Keratinocyte (primary cell): Measurements from ENCODE around the gene BNC2. TPM values are rescaled to one million over a fixed set of nuclear protein-coding genes. Genes with fewer than 3 reads are reported as not detected.

Source experiments
- DNase-seq: peaks from one replicate; pipeline ENCODE4 v3.0.0-alpha.2; 2011; ENCODE audit warnings: low read depth, missing footprints, low spot score
- FAIRE-seq: peaks from 2 replicates; lab custom pipeline; 2011; peaks lifted over from hg19 to GRCh38; lab: Jason Lieb, UNC
- H2AFZ ChIP-seq: 2 replicates; pipeline ENCODE4 v1.6.0; 2012; ENCODE audit warnings: low read length, control low read depth, inconsistent platforms; ENCODE audit not compliant: control insufficient read depth
- H3K27ac ChIP-seq: 2 replicates; pipeline ENCODE4 v1.5.1; 2011; ENCODE audit warnings: low read length; ENCODE audit not compliant: control insufficient read depth, insufficient read depth
- H3K27me3 ChIP-seq: 3 replicates; pipeline ENCODE4 v1.6.0; 2011; ENCODE audit warnings: low read length; ENCODE audit not compliant: control insufficient read depth, insufficient read depth; ENCODE audit errors: extremely low read depth
- H3K36me3 ChIP-seq, 2 experiments: 2 replicates in 1 of 2; 3 replicates in 1 of 2; pipeline ENCODE4 v1.5.1; 2011; ENCODE audit warnings: low read length in 2 of 2, mild to moderate bottlenecking in 1 of 2; ENCODE audit not compliant: control insufficient read depth in 2 of 2, insufficient read depth in 2 of 2; ENCODE audit errors: extremely low read depth in 1 of 2
- H3K4me1 ChIP-seq: 3 replicates; pipeline ENCODE4 v1.5.1; 2011; ENCODE audit warnings: low read length; ENCODE audit not compliant: control insufficient read depth, insufficient read depth; ENCODE audit errors: extremely low read depth
- H3K4me2 ChIP-seq: 3 replicates; pipeline ENCODE4 v1.6.0; 2011; ENCODE audit warnings: low read depth, low read length; ENCODE audit not compliant: control insufficient read depth, insufficient read depth; ENCODE audit errors: extremely low read depth
- H3K4me3 ChIP-seq, 3 experiments: fragments of 200-600 bp in 1 of 3; sonication (generic) in 1 of 3; 2 replicates in 2 of 3; 3 replicates in 1 of 3; pipeline ENCODE4 v1.5.1; 2011 to 2016; ENCODE audit warnings: low read length in 3 of 3, mild to moderate bottlenecking in 3 of 3, control low read depth in 2 of 3, inconsistent platforms in 1 of 3, low read depth in 1 of 3, mixed read lengths in 1 of 3, mixed run types in 1 of 3, moderate library complexity in 1 of 3; ENCODE audit not compliant: control insufficient read depth in 2 of 3, insufficient read depth in 2 of 3; ENCODE audit errors: extremely low read depth in 1 of 3
- H3K79me2 ChIP-seq: 2 replicates; pipeline ENCODE4 v1.6.0; 2012; ENCODE audit warnings: low read length; ENCODE audit not compliant: control insufficient read depth, insufficient read depth
- H3K9ac ChIP-seq: 3 replicates; pipeline ENCODE4 v1.6.0; 2011; ENCODE audit warnings: low read length; ENCODE audit not compliant: control insufficient read depth, insufficient read depth; ENCODE audit errors: extremely low read depth
- H3K9me1 ChIP-seq: 3 replicates; pipeline ENCODE4 v1.6.0; 2011; ENCODE audit warnings: low read length; ENCODE audit not compliant: control insufficient read depth, insufficient read depth; ENCODE audit errors: extremely low read depth
- H3K9me3 ChIP-seq: 2 replicates; pipeline ENCODE4 v1.5.1; 2012; ENCODE audit warnings: low read depth, low read length; ENCODE audit not compliant: control insufficient read depth
- H4K20me1 ChIP-seq: 3 replicates; pipeline ENCODE4 v1.6.0; 2011; ENCODE audit warnings: low read length; ENCODE audit not compliant: control insufficient read depth, insufficient read depth; ENCODE audit errors: extremely low read depth
- EZH2 ChIP-seq: IDR thresholded peaks from one replicate; pipeline ENCODE4 v1.6.1; 2012; ENCODE audit warnings: inconsistent platforms, mild to moderate bottlenecking, low read length, moderate library complexity
- dilution Hi-C: fragments of 300-500 bp; cut with MboI; formaldehyde crosslinking; loops from one replicate; pipeline ENCODE4 v1.7.0; 2020; ENCODE audit warnings: low sequenced_read_pairs; ENCODE audit not compliant: extremely low pct_ligation_motif_present
- polyA plus RNA-seq, 5 experiments: library from polyadenylated mRNA; depleted of rRNA in 3 of 5; stranded (reverse) in 3 of 5; stranded (forward) in 1 of 5; unstranded in 1 of 5; fragments of >200 nt; gene quantifications; 1 replicate in 1 of 5; 2 replicates in 3 of 5; 3 replicates in 1 of 5; pipeline versions ENCODE4 v1.2.1 to v1.2.3, GENCODE V29; 2011 to 2012; ENCODE audit warnings: missing spikeins in 2 of 5, low read depth in 1 of 5, low replicate concordance in 1 of 5
- TF ChIP-seq, protein P1 (sequence below), 3 experiments: IDR thresholded peaks in 1 of 3; conservative IDR thresholded peaks in 1 of 3; optimal IDR thresholded peaks in 1 of 3; 2 replicates in 2 of 3; 3 replicates in 1 of 3; pipeline versions ENCODE3 to v1.5.1; 2011; ENCODE audit warnings: low read length in 3 of 3, mild to moderate bottlenecking in 3 of 3, moderate library complexity in 2 of 3, control low read depth in 1 of 3, inconsistent platforms in 1 of 3; ENCODE audit not compliant: insufficient read depth in 2 of 3; ENCODE audit errors: extremely low read depth in 1 of 3

Gene BNC2
- polyA plus RNA-seq, 1 donor (not counting 4 experiments of a cell fraction or from before 2014, with no cell fraction given): 1.1 TPM

- Histone ChIP-seq H3K27me3 (no peaks in the 10 kb centered on the region), H3K36me3 (no peaks in the 10 kb centered on the region), H3K27ac (no peak overlapping the region), H3K9ac (no peak overlapping the region), H3K4me1 (peaks cover 7% of the 10 kb centered on the region), H2AFZ (no peak overlapping the region), H4K20me1 (no peaks in the 10 kb centered on the region), H3K79me2 (no peaks in the 10 kb centered on the region), H3K9me1 (no peaks in the 10 kb centered on the region), H3K4me2 (no peak overlapping the region), H3K9me3 (no peaks in the 10 kb centered on the region), H3K4me3 (no peak overlapping the region)
- dilution Hi-C loops: no loop called here
- FAIRE-seq (no peak), DNase-seq (no peak)
- no peak for TF ChIP-seq EZH2
- TF ChIP-seq, protein P1, sequence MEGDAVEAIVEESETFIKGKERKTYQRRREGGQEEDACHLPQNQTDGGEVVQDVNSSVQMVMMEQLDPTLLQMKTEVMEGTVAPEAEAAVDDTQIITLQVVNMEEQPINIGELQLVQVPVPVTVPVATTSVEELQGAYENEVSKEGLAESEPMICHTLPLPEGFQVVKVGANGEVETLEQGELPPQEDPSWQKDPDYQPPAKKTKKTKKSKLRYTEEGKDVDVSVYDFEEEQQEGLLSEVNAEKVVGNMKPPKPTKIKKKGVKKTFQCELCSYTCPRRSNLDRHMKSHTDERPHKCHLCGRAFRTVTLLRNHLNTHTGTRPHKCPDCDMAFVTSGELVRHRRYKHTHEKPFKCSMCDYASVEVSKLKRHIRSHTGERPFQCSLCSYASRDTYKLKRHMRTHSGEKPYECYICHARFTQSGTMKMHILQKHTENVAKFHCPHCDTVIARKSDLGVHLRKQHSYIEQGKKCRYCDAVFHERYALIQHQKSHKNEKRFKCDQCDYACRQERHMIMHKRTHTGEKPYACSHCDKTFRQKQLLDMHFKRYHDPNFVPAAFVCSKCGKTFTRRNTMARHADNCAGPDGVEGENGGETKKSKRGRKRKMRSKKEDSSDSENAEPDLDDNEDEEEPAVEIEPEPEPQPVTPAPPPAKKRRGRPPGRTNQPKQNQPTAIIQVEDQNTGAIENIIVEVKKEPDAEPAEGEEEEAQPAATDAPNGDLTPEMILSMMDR (optimal IDR thresholded peaks at IDR 0.05 in 1 of 3, IDR thresholded peaks at IDR 0.05 in 1 of 3, conservative IDR thresholded peaks at IDR 0.05 in 1 of 3; ENCODE audit: extremely low read depth in 1 of 3, insufficient read depth in 2 of 3, low read length in 3 of 3): no peak
These were observed 201.7 kb downstream of the BNC2 start for GRCh38 chr9:16668734-16669295.

DNA sequence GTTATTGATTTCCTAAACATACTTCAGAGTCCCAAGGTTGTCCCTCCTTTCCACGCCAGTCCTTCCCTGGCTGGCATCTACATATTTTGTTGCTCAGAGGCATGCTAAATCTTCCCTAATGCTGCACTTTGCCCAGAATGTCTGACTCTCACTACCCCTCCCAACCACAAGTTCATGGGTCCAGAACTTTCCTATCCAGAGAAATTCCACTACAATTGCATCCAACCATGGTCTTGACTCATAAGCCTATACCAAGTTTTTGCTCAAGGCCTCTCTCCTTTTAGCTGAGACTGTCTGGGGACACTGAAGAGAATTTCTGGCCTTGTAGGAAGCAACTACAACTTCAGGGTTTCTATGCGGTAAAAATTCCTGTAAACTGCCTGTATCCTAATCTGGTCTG is 206.3 kb downstream of the BNC2 start:
- no peak for FAIRE-seq

More for the DNA sequence above, 206.3 kb downstream of the BNC2 start:
- H3K9me3 ChIP-seq: no peaks in the 10 kb centered on the region
- dilution Hi-C loops: no loop called here
- no peaks in the 10 kb centered on the region for H3K9me1 ChIP-seq
- TF ChIP-seq EZH2: no peak
- TF ChIP-seq, protein P1 (optimal IDR thresholded peaks at IDR 0.05 in 1 of 3, IDR thresholded peaks at IDR 0.05 in 1 of 3, conservative IDR thresholded peaks at IDR 0.05 in 1 of 3; ENCODE audit: extremely low read depth in 1 of 3, insufficient read depth in 2 of 3, low read length in 3 of 3): no peak
- no peak overlapping the region for H3K4me3 ChIP-seq
- H3K27me3 ChIP-seq: no peaks in the 10 kb centered on the region
- DNase-seq: no peak
- no peaks in the 10 kb centered on the region for H3K4me1 ChIP-seq
- no peaks in the 10 kb centered on the region for H3K79me2 ChIP-seq
- no peaks in the 10 kb centered on the region for H4K20me1 ChIP-seq
- no peak overlapping the region for H2AFZ ChIP-seq
- no peaks in the 10 kb centered on the region for H3K36me3 ChIP-seq
- no peak overlapping the region for H3K4me2 ChIP-seq
- no peak overlapping the region for H3K9ac ChIP-seq
- H3K27ac ChIP-seq: no peak overlapping the region
